ENCODE results near the gene RAB37. TPM values are rescaled to one million over a fixed set of nuclear protein-coding genes. Genes with fewer than 3 reads are reported as not detected.

The RAB37 gene
- total RNA-seq, 1 donor from 2014 or later = not detected

- no peak for TF ChIP-seq CTCF (conservative IDR thresholded peaks at IDR 0.05; ENCODE audit: low read depth, low read length)
- DNase-seq (ENCODE audit: low read depth) = no peak
- H3K4me3 ChIP-seq (ENCODE audit: low read depth, low read length) = peak within 1 kb of the TSS; percentile 93
Measured at GRCh38 chr17:74776044-74776962, 39.2 kb downstream of the RAB37 start, which contains the start of gene NAT9. Gene NAT9, minus strand, starts transcription at chr17:74776345. Its CDS starts 647 bp downstream, at chr17:74775698.

GRCh38 chr17:74776990-74777389, 39.9 kb downstream of the RAB37 start:
- DNase-seq (ENCODE audit: low read depth) = no peak
- TF ChIP-seq CTCF (conservative IDR thresholded peaks at IDR 0.05; ENCODE audit: low read depth, low read length) = no peak
- peak overlapping the region; percentile 93 for H3K4me3 ChIP-seq (ENCODE audit: low read depth, low read length)

GRCh38 chr17:74777901-74778515, 41.0 kb downstream of the RAB37 start:
- TF ChIP-seq CTCF (conservative IDR thresholded peaks at IDR 0.05; ENCODE audit: low read depth, low read length) = no peak
- H3K4me3 ChIP-seq (ENCODE audit: low read depth, low read length) = no peak overlapping the region
- no peak for DNase-seq (ENCODE audit: low read depth)

GRCh38 chr17:74778960-74779359, 41.9 kb downstream of the RAB37 start:
- H3K4me3 ChIP-seq (ENCODE audit: low read depth, low read length) = no peak overlapping the region
- TF ChIP-seq CTCF (conservative IDR thresholded peaks at IDR 0.05; ENCODE audit: low read depth, low read length) = no peak
- no peak for DNase-seq (ENCODE audit: low read depth)

DNA sequence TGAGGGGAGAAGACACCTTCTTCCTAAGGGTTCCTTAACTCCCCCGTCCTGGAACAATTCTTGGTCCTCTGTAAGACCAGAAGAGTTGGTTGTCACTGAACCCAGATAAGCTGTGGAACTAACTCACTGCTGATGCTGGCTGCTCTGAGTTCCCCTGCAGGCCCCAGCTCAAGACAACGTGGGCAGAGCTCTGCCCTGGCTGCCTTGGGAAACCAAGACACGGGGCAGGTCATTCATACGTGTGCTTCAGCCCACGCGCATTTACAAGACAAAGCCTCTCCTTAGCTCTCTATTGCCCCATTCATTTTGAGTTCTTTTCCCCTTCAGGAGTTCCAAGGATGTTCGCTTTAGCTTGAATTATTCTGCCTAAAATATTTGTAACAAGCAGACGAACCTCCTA, 42.4 kb downstream of the RAB37 start:
- TF ChIP-seq CTCF (conservative IDR thresholded peaks at IDR 0.05; ENCODE audit: low read depth, low read length) = no peak

DNA sequence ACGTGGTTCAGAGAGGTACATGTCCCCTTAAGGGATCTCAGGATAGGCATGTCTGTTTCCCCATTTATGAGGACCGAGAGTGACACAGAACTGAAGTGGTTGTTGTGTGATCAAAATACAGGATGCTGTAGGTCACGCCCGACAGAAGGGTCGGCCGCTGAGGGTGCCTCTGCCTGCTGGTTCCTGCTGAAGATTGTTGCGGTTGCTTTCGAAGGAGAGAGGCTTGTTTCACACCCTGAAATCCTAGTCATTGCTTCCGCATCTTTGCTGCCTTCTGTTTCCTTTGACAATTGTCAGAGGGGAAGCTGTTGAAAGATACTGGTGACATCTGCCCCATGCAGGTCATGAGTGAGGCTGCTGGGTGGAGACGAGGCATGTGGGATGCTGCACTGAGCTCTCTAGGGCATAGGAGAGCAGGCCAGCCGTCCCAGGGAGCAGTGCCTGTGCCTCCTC, 42.9 kb downstream of the RAB37 start:
- no peak for TF ChIP-seq CTCF (conservative IDR thresholded peaks at IDR 0.05; ENCODE audit: low read depth, low read length)
- DNase-seq (ENCODE audit: low read depth) = no peak
- no peak overlapping the region for H3K4me3 ChIP-seq (ENCODE audit: low read depth, low read length)

More for the DNA sequence above, 42.4 kb downstream of the RAB37 start:
- DNase-seq (ENCODE audit: low read depth) = no peak
- no peak overlapping the region for H3K4me3 ChIP-seq (ENCODE audit: low read depth, low read length)
